Muscle layer of duodenum (tissue), 2 donors: ENCODE measurements around the gene LAMB3.

Experiments
- H3K27ac ChIP-seq: one replicate; pipeline ENCODE4 v1.7.0; 2013; ENCODE audit warnings: mild to moderate bottlenecking, low read length
- H3K27me3 ChIP-seq: one replicate; pipeline ENCODE4 v1.7.0; 2013; ENCODE audit warnings: low read depth, mild to moderate bottlenecking, control low read depth, low read length
- H3K36me3 ChIP-seq, 2 donors: one replicate each; pipeline ENCODE4 v1.7.0; 2013; ENCODE audit warnings: low read length in 2 of 2, control low read depth in 1 of 2, mild to moderate bottlenecking in 1 of 2; ENCODE audit not compliant: insufficient read depth in 2 of 2, control insufficient read depth in 1 of 2
- H3K4me1 ChIP-seq, 2 donors: one replicate each; pipeline ENCODE4 v1.7.0; 2013; ENCODE audit warnings: low read length in 2 of 2, mild to moderate bottlenecking in 2 of 2, control low read depth in 1 of 2, moderate library complexity in 1 of 2; ENCODE audit not compliant: insufficient read depth in 2 of 2, control insufficient read depth in 1 of 2
- H3K4me3 ChIP-seq, 2 donors: one replicate each; pipeline ENCODE4 v1.7.0; 2013; ENCODE audit warnings: low read length in 2 of 2, low read depth in 1 of 2, mild to moderate bottlenecking in 1 of 2
- H3K9me3 ChIP-seq, 2 donors: one replicate each; pipeline ENCODE4 v1.7.0; 2013; ENCODE audit warnings: low read length in 2 of 2, control low read depth in 1 of 2, mild to moderate bottlenecking in 1 of 2; ENCODE audit not compliant: control insufficient read depth in 1 of 2
- donor health status: healthy.

Gene LAMB3

GRCh38 chr1:209598227-209598626 lies 54.0 kb downstream of the LAMB3 start:
- H3K9me3 ChIP-seq = no peaks in the 10 kb centered on the region
- no peaks in the 10 kb centered on the region for H3K4me1 ChIP-seq
- H3K4me3 ChIP-seq = no peak overlapping the region
- no peaks in the 10 kb centered on the region for H3K27me3 ChIP-seq
- no peak overlapping the region for H3K27ac ChIP-seq
- H3K36me3 ChIP-seq = no peaks in the 10 kb centered on the region

DNA sequence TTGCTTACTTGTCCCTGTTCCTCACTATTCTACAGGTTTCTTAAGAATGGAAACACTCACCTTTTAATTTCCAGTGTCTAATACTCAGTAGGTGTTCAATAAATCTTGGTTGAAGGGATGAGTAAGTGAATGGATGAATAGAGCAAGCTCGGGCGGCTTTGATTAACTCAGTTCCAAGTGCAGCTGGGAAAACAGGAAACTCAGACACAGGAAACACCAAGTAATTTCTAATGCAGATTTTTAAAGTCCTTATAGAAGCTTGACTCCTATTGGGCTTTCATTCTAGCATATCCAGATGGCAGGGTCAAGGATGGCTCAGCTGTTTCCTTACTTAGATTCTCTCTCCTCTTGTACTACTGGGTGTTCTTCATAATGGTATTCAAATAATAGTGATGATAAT lies 54.7 kb downstream of the LAMB3 start:
- H3K9me3 ChIP-seq = no peaks in the 10 kb centered on the region
- H3K27ac ChIP-seq = no peak overlapping the region
- H3K36me3 ChIP-seq = no peaks in the 10 kb centered on the region
- no peaks in the 10 kb centered on the region for H3K27me3 ChIP-seq
- no peaks in the 10 kb centered on the region for H3K4me1 ChIP-seq
- H3K4me3 ChIP-seq = no peak overlapping the region

DNA sequence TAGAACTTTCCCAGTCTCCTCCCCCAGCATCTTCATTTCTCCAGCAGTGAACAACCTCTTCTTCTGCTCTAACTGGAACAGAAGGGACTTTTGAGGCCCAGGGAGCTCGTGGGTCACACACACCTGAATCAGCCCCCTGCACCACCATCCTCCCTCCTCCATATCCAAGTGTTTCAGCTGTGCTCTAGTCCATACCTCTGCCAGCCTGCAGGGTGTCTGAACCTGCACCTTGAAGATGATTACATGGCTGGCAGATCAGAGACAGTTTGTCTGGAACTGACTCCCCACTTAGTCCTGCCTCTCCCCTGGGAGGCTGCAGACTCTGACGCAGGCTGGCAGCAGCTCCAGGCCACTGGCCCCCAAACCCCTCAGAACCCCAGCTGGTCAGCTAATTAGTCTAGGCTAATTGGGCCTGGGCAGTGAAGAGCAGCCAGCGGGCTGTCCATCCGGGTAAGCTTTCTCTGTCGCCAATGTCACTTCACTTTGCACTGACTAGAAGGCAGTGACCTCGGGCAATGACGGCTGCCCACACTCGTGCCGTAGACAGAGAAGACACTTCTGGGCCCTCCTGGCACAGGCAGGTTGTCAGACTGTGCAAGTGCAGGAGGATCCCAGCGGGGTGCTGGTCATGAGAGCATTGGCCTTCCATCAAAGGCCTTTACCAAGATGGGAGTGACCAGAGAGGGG lies 56.5 kb downstream of the LAMB3 start:
- no peak overlapping the region for H3K27ac ChIP-seq
- no peaks in the 10 kb centered on the region for H3K36me3 ChIP-seq
- no peaks in the 10 kb centered on the region for H3K27me3 ChIP-seq
- no peaks in the 10 kb centered on the region for H3K4me1 ChIP-seq
- H3K9me3 ChIP-seq = no peaks in the 10 kb centered on the region
- H3K4me3 ChIP-seq = no peak overlapping the region

DNA sequence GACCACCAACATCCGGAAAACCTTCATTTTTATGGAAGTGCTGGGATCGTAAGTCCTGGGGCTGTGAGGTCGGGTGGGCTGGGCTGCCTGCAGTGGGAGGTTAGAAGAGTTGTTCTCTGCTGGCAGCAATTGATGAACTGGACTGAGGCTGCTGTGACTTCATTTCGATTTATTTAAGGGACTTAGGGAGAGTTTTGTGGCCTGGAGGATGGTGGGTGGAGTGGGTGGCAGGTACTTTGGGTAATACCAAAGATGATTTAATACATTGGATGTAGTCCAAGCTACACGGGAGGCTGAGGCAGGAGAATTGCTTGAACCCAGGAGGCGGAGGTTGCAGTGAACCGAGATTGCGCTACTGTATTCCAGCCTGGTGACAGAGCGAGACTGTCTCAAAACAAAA lies 57.2 kb downstream of the LAMB3 start:
- Histone ChIP-seq H3K4me1 (no peaks in the 10 kb centered on the region), H3K4me3 (no peak overlapping the region), H3K27ac (no peak overlapping the region), H3K9me3 (no peaks in the 10 kb centered on the region), H3K36me3 (no peaks in the 10 kb centered on the region), H3K27me3 (no peaks in the 10 kb centered on the region)

DNA sequence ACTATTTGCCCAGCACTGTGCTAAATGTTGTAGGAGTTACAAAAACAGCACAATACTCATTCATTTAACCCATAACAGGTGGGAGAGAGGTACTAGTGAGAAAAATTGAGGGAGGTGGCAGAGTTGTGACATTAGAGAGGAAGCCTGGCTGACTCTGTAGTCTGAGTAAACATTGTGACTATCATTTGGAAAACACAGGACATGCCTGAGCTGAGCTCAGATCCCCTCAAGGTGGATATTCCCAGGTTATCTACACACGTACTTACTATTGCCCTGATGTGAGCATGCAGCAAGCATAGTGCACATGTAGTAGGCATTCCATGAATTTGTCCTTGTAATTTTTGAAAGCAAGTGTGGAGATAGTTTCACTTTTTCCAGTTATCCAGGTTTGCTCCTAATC lies 57.8 kb downstream of the LAMB3 start:
- Histone ChIP-seq H3K36me3 (no peaks in the 10 kb centered on the region), H3K4me3 (no peak overlapping the region), H3K27ac (no peak overlapping the region), H3K9me3 (no peaks in the 10 kb centered on the region), H3K27me3 (no peaks in the 10 kb centered on the region), H3K4me1 (no peaks in the 10 kb centered on the region)

GRCh38 chr1:209593747-209594146 lies 58.5 kb downstream of the LAMB3 start:
- no peaks in the 10 kb centered on the region for H3K36me3 ChIP-seq
- no peaks in the 10 kb centered on the region for H3K27me3 ChIP-seq
- no peak overlapping the region for H3K27ac ChIP-seq
- no peaks in the 10 kb centered on the region for H3K9me3 ChIP-seq
- no peaks in the 10 kb centered on the region for H3K4me1 ChIP-seq
- no peak overlapping the region for H3K4me3 ChIP-seq

- no peak overlapping the region for H3K4me3 ChIP-seq
- H3K36me3 ChIP-seq = no peaks in the 10 kb centered on the region
- H3K4me1 ChIP-seq = peaks cover 0 to 8% of the 10 kb centered on the region in 2 donors
- no peaks in the 10 kb centered on the region for H3K9me3 ChIP-seq
- no peaks in the 10 kb centered on the region for H3K27me3 ChIP-seq
- no peak overlapping the region for H3K27ac ChIP-seq
Observed at GRCh38 chr1:209590405-209590804, 61.8 kb downstream of the LAMB3 start.

GRCh38 chr1:209589863-209590262 lies 62.4 kb downstream of the LAMB3 start:
- H3K4me3 ChIP-seq = no peak overlapping the region
- H3K27me3 ChIP-seq = peaks cover 3% of the 10 kb centered on the region
- H3K27ac ChIP-seq = no peak overlapping the region
- no peaks in the 10 kb centered on the region for H3K36me3 ChIP-seq
- H3K9me3 ChIP-seq = no peaks in the 10 kb centered on the region
- peaks cover 0 to 14% of the 10 kb centered on the region in 2 donors for H3K4me1 ChIP-seq

- H3K36me3 ChIP-seq = no peaks in the 10 kb centered on the region
- H3K4me3 ChIP-seq = no peak overlapping the region
- peaks cover 0 to 14% of the 10 kb centered on the region in 2 donors for H3K4me1 ChIP-seq
- no peaks in the 10 kb centered on the region for H3K9me3 ChIP-seq
- no peak overlapping the region for H3K27ac ChIP-seq
- H3K27me3 ChIP-seq = peaks cover 7% of the 10 kb centered on the region
Observed at GRCh38 chr1:209589440-209589839, 62.8 kb downstream of the LAMB3 start.

- Histone ChIP-seq H3K27me3 (peaks cover 14% of the 10 kb centered on the region), H3K27ac (no peak overlapping the region), H3K4me1 (peaks cover 0 to 14% of the 10 kb centered on the region in 2 donors)
Observed at GRCh38 chr1:209587789-209588188, 64.4 kb downstream of the LAMB3 start.

DNA sequence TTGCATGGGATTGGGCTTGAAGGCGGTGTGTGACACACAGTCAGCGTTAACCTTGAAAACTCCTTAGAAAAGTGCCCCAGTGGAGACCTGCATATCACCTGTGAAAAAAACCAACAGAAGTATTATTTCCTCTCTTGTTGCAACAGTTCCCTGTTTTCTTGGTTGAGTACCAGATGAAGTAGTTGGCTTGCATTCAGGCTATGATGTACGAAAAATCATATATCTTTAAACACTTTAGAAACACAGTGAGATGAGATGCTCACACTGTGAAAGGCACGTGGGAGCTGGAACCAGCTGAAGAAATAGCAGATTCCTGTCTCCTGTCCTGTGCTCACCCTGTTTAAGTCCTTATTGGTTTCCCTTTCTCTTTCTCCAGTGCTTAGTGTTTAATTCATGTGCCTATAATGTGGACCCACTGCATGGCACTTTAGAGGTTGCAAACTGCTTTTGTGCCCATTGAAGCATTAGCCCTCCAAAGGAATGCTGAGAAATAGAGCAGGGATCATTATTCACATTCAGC lies 65.9 kb downstream of the LAMB3 start:
- no peak overlapping the region for H3K4me3 ChIP-seq
- H3K27me3 ChIP-seq = peaks cover 14% of the 10 kb centered on the region
- no peaks in the 10 kb centered on the region for H3K9me3 ChIP-seq
- H3K36me3 ChIP-seq = no peaks in the 10 kb centered on the region
- no peak overlapping the region for H3K27ac ChIP-seq
- H3K4me1 ChIP-seq = peaks cover 0 to 14% of the 10 kb centered on the region in 2 donors

More at GRCh38 chr1:209587789-209588188, 64.4 kb downstream of the LAMB3 start:
- no peak overlapping the region for H3K4me3 ChIP-seq
- no peaks in the 10 kb centered on the region for H3K36me3 ChIP-seq
- H3K9me3 ChIP-seq = no peaks in the 10 kb centered on the region

DNA sequence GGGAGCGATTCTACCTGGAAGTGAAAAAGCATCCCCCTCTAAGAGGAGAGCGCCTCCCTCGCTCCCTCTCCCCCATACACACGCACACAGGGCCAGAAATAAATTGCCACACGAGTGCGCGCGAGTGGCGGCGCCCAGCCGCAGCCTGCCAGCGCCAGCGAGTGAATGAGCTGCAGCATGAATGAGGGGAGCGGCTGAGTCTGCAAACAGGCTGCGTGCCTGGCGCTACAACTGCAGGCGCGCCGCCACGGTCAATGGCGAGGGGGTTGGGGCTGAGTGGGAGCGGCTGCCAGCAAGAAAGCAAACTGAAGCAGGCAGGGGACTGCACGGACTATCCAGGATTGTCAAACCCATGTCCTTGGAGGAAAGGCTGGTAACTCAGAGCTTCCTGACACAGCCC lies 66.6 kb downstream of the LAMB3 start:
- peaks cover 0 to 14% of the 10 kb centered on the region in 2 donors for H3K4me1 ChIP-seq
- H3K27ac ChIP-seq = no peak overlapping the region
- H3K27me3 ChIP-seq = peaks cover 14% of the 10 kb centered on the region
- no peaks in the 10 kb centered on the region for H3K36me3 ChIP-seq
- H3K9me3 ChIP-seq = no peaks in the 10 kb centered on the region
- H3K4me3 ChIP-seq = peak overlapping the region; percentile 7 to 38
